GM12878 (cell line): ENCODE measurements around the gene TP53RK. TPM values are rescaled to one million over a fixed set of nuclear protein-coding genes. Genes with fewer than 3 reads are reported as not detected.

Experiments
- ATAC-seq: fragments of 200-7000 bp; cut with Tn5 transposase; 3 replicates; pipeline ENCODE4 v1.9.1; 2020; ENCODE audit warnings: mild to moderate bottlenecking, moderate library complexity
- BruUV-seq: library from RNA; stranded (reverse); fragments of 400-500 nt; replicated peaks from 2 replicates; lab custom pipeline; 2021; lab: Mats Ljungman, UMichigan
- CTCF ChIA-PET: fragments of 300-600 bp; sonication (Branson Sonifier 250); formaldehyde crosslinking; extraction: SDS; loops from one replicate; lab custom pipeline; 2021; ENCODE audit warnings: inconsistent platforms; lab: Yijun Ruan, JAX
- POLR2A ChIA-PET: fragments of 350-600 bp; formaldehyde crosslinking; extraction: SDS; loops from one replicate; lab custom pipeline; 2021; ENCODE audit warnings: inconsistent platforms; lab: Charles Lee
- RAD21 ChIA-PET: fragments of 300-600 bp; sonication (Branson Sonifier 250); formaldehyde crosslinking; loops from one replicate; lab custom pipeline; 2023; ENCODE audit warnings: antibody characterized with exemption; ENCODE audit not compliant: unreplicated experiment; lab: Charles Lee
- SMC1A ChIA-PET: fragments of 300-600 bp; sonication (Branson Sonifier 250); formaldehyde crosslinking; loops from one replicate; lab custom pipeline; 2023; ENCODE audit not compliant: unreplicated experiment, uncharacterized antibody; lab: Charles Lee
- DNase-seq: peaks from one replicate; pipeline ENCODE4 v3.0.0-alpha.2; 2011; ENCODE audit warnings: low read depth, low spot score
- FAIRE-seq: peaks from 3 replicates; lab custom pipeline; 2011; peaks lifted over from hg19 to GRCh38; lab: Jason Lieb, UNC
- H2AFZ ChIP-seq: 2 replicates; pipeline ENCODE4 v1.6.0; 2011; ENCODE audit warnings: low read depth, low read length, control low read depth; ENCODE audit not compliant: control insufficient read depth
- H3K27ac ChIP-seq: 2 replicates; pipeline ENCODE4 v1.5.1; 2011; ENCODE audit warnings: control low read depth; ENCODE audit not compliant: control insufficient read depth, insufficient read depth
- H3K27me3 ChIP-seq, 2 experiments: replicated peaks in 1 of 2; 2 replicates each; pipeline versions ENCODE4 v1.6.0 to v1.6.1; 2011; ENCODE audit warnings: low read length in 1 of 2; ENCODE audit not compliant: control insufficient read depth in 2 of 2, insufficient read depth in 2 of 2
- H3K36me3 ChIP-seq, 2 experiments: 2 replicates each; pipeline ENCODE4 v1.5.1; 2011; ENCODE audit warnings: low read length in 1 of 2; ENCODE audit not compliant: control insufficient read depth in 2 of 2, insufficient read depth in 2 of 2
- H3K4me1 ChIP-seq: 2 replicates; pipeline ENCODE4 v1.6.1; 2011; ENCODE audit warnings: mild to moderate bottlenecking, low read length, moderate library complexity, mixed read lengths; ENCODE audit not compliant: control insufficient read depth, insufficient read depth
- H3K4me2 ChIP-seq: 2 replicates; pipeline ENCODE4 v1.6.0; 2011; ENCODE audit warnings: control low read depth; ENCODE audit not compliant: control insufficient read depth, insufficient read depth
- H3K4me3 ChIP-seq: fragments of 200-600 bp; sonication (generic); 2 replicates; pipeline ENCODE4 v1.5.1; 2016
- H3K79me2 ChIP-seq: 2 replicates; pipeline ENCODE4 v1.6.0; 2011; ENCODE audit warnings: low read length; ENCODE audit not compliant: control insufficient read depth, insufficient read depth
- H3K9ac ChIP-seq: 2 replicates; pipeline ENCODE4 v1.8.0; 2011; ENCODE audit warnings: low read length, control low read depth, mixed read lengths; ENCODE audit not compliant: control insufficient read depth, insufficient read depth
- H3K9me3 ChIP-seq: replicated peaks from 3 replicates; pipeline ENCODE4 v1.5.1; 2011; ENCODE audit warnings: mild to moderate bottlenecking, low read length; ENCODE audit not compliant: control insufficient read depth, insufficient read depth
- H4K20me1 ChIP-seq: 2 replicates; pipeline ENCODE4 v1.6.0; 2011; ENCODE audit not compliant: control insufficient read depth, insufficient read depth
- CHD4 ChIP-seq: fragments of 200-600 bp; sonication (generic); IDR thresholded peaks from 2 replicates; pipeline ENCODE4 v1.6.1; 2016; ENCODE audit warnings: mild to moderate bottlenecking
- KDM1A ChIP-seq: fragments of 200-600 bp; sonication (generic); IDR thresholded peaks from 2 replicates; pipeline ENCODE4 v1.6.1; 2016; ENCODE audit warnings: borderline replicate concordance
- MEF2B ChIP-seq: fragments of 450-650 bp; IDR thresholded peaks from 2 replicates; pipeline ENCODE4 v1.6.1; 2018; ENCODE audit warnings: mild to moderate bottlenecking, moderate library complexity; ENCODE audit not compliant: partially characterized antibody, poor library complexity, severe bottlenecking
- RUNX3 ChIP-seq: IDR thresholded peaks from 2 replicates; pipeline ENCODE4 v1.6.1; 2012; ENCODE audit warnings: low read length, inconsistent platforms
- STAT3 ChIP-seq: IDR thresholded peaks from 2 replicates; pipeline ENCODE4 v1.6.1; 2011; ENCODE audit warnings: low read depth, low read length, improper control_type of control experiment
- TCF12 ChIP-seq: IDR thresholded peaks from 2 replicates; pipeline ENCODE4 v1.6.1; 2011; ENCODE audit warnings: low read depth, mild to moderate bottlenecking, low read length
- YY1 ChIP-seq: IDR thresholded peaks from 2 replicates; pipeline ENCODE4 v1.6.1; 2011; ENCODE audit warnings: low read depth, mild to moderate bottlenecking, low read length
- WGBS: methylation state at CpG from one replicate; pipeline ENCODE4 v1.1.6; 2016; ENCODE audit warnings: low lambda C conversion rate; ENCODE audit not compliant: insufficient replicate concordance, insufficient coverage; ENCODE audit errors: missing lambda C conversion rate; 5-methylcytosine and 5-hydroxymethylcytosine counted together
- in situ Hi-C: fragments of 300-500 bp; cut with MboI; formaldehyde crosslinking; loops from 9 replicates; pipeline ENCODE4 v1.14.3; 2018; ENCODE audit warnings: mixed read lengths
- intact Hi-C: fragments of 100-400 bp; cut with micrococcal nuclease; formaldehyde crosslinking; loops from one replicate; pipeline ENCODE4 v1.14.2; 2022; ENCODE audit not compliant: unreplicated experiment
- polyA plus RNA-seq, 11 experiments: library from polyadenylated mRNA; depleted of rRNA in 4 of 11; unstranded in 6 of 11; stranded (reverse) in 5 of 11; fragments of >200 nt; fragmentation: Nextera tagmentation in 4 of 11; fragmentation: Illumina TruSeq in 1 of 11; extraction: Ambion mirVana in 4 of 11; extraction: Trizol in 1 of 11; gene quantifications; 1 replicate in 1 of 11; 2 replicates in 10 of 11; pipeline versions ENCODE4 v1.2.1 to v1.2.3, GENCODE V29; 2011 to 2016; ENCODE audit warnings: inconsistent platforms in 2 of 11, missing spikeins in 2 of 11, low read depth in 1 of 11
- total RNA-seq, 4 experiments: library from RNA; depleted of rRNA in 3 of 4; stranded (reverse); fragments of >200 nt in 3 of 4; fragmentation: Illumina TruSeq in 1 of 4; extraction: Trizol in 1 of 4; gene quantifications; 2 replicates each; pipeline versions ENCODE4 v1.2.1 to v1.2.3, GENCODE V29; 2013 to 2021
- TF ChIP-seq, protein P1 (sequence below): fragments of 450-650 bp; formaldehyde crosslinking; IDR thresholded peaks from 2 replicates; pipeline ENCODE4 v1.4.0; 2020; ENCODE audit warnings: mild to moderate bottlenecking, moderate library complexity
- TF ChIP-seq, protein P2 (sequence below): fragments of 150-350 bp; IDR thresholded peaks from 2 replicates; pipeline ENCODE4 v1.6.1; 2014; ENCODE audit warnings: mild to moderate bottlenecking, low read depth, low read length
- TF ChIP-seq, protein P3 (sequence below): IDR thresholded peaks from 2 replicates; pipeline ENCODE4 v1.6.1; 2011; ENCODE audit warnings: borderline replicate concordance, low read depth, mild to moderate bottlenecking, moderate library complexity, mixed read lengths, low read length; ENCODE audit not compliant: insufficient read depth; ENCODE audit errors: extremely low read length
- TF ChIP-seq, protein P4 (sequence below): IDR thresholded peaks from 2 replicates; pipeline ENCODE4 v1.6.1; 2012; ENCODE audit warnings: low read length, inconsistent platforms

Gene TP53RK
- total and polyA plus RNA-seq, 10 of the 15 experiments (the other 5 are each of a cell fraction or from before 2014, with no cell fraction given), result 3.8 to 23.1 (median 16.1) TPM

DNA sequence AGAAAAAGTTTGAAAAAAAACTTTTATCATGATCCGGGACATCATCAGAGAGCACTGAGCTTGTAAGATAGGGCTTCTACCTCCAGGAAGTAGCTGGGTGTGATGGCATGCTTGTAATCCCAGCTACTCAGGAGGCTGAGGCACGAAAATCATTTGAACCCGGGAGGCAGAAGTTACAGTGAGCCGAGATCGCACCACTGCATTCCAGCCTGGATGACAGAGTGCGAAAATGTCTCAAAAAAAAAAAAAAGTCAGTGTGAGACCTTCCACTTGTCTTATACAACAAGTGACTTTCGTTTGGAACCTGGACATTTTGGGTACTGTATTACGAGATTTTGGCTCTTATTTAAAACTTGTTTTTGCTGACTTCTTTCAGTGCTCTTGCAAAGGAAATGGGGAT lies 32.1 kb downstream of the TP53RK start:
- no peaks in the 10 kb centered on the region for H3K79me2 ChIP-seq
- no peak for TF ChIP-seq MEF2B
- TF ChIP-seq, protein P1, sequence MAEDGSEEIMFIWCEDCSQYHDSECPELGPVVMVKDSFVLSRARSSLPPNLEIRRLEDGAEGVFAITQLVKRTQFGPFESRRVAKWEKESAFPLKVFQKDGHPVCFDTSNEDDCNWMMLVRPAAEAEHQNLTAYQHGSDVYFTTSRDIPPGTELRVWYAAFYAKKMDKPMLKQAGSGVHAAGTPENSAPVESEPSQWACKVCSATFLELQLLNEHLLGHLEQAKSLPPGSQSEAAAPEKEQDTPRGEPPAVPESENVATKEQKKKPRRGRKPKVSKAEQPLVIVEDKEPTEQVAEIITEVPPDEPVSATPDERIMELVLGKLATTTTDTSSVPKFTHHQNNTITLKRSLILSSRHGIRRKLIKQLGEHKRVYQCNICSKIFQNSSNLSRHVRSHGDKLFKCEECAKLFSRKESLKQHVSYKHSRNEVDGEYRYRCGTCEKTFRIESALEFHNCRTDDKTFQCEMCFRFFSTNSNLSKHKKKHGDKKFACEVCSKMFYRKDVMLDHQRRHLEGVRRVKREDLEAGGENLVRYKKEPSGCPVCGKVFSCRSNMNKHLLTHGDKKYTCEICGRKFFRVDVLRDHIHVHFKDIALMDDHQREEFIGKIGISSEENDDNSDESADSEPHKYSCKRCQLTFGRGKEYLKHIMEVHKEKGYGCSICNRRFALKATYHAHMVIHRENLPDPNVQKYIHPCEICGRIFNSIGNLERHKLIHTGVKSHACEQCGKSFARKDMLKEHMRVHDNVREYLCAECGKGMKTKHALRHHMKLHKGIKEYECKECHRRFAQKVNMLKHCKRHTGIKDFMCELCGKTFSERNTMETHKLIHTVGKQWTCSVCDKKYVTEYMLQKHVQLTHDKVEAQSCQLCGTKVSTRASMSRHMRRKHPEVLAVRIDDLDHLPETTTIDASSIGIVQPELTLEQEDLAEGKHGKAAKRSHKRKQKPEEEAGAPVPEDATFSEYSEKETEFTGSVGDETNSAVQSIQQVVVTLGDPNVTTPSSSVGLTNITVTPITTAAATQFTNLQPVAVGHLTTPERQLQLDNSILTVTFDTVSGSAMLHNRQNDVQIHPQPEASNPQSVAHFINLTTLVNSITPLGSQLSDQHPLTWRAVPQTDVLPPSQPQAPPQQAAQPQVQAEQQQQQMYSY (CRISPR knock-in tag), result no peak
- no peak for TF ChIP-seq TCF12
- TF ChIP-seq, protein P2, sequence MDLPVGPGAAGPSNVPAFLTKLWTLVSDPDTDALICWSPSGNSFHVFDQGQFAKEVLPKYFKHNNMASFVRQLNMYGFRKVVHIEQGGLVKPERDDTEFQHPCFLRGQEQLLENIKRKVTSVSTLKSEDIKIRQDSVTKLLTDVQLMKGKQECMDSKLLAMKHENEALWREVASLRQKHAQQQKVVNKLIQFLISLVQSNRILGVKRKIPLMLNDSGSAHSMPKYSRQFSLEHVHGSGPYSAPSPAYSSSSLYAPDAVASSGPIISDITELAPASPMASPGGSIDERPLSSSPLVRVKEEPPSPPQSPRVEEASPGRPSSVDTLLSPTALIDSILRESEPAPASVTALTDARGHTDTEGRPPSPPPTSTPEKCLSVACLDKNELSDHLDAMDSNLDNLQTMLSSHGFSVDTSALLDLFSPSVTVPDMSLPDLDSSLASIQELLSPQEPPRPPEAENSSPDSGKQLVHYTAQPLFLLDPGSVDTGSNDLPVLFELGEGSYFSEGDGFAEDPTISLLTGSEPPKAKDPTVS, result no peak
- TF ChIP-seq STAT3, result no peak
- TF ChIP-seq YY1, result no peak
- no peak for TF ChIP-seq CHD4
- TF ChIP-seq, protein P3, sequence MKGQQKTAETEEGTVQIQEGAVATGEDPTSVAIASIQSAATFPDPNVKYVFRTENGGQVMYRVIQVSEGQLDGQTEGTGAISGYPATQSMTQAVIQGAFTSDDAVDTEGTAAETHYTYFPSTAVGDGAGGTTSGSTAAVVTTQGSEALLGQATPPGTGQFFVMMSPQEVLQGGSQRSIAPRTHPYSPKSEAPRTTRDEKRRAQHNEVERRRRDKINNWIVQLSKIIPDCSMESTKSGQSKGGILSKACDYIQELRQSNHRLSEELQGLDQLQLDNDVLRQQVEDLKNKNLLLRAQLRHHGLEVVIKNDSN, result no peak
- no peak for TF ChIP-seq RUNX3
- TF ChIP-seq, protein P4, sequence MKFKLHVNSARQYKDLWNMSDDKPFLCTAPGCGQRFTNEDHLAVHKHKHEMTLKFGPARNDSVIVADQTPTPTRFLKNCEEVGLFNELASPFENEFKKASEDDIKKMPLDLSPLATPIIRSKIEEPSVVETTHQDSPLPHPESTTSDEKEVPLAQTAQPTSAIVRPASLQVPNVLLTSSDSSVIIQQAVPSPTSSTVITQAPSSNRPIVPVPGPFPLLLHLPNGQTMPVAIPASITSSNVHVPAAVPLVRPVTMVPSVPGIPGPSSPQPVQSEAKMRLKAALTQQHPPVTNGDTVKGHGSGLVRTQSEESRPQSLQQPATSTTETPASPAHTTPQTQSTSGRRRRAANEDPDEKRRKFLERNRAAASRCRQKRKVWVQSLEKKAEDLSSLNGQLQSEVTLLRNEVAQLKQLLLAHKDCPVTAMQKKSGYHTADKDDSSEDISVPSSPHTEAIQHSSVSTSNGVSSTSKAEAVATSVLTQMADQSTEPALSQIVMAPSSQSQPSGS, result no peak
- TF ChIP-seq KDM1A, result no peak
- in situ Hi-C loops (no loop called here), intact Hi-C loops (no loop called here)
- WGBS, result 42% methylated on average over 8 of the region's 8 CpGs
- ATAC-seq, result no peak
- no peak overlapping the region for H2AFZ ChIP-seq
- BruUV-seq, result no TSS peak
- CTCF ChIA-PET, result no interaction called here
- RAD21 ChIA-PET, result no interaction called here
- H3K27me3 ChIP-seq, result no peaks in the 10 kb centered on the region; a peak in 1 of 4 replicates
- H3K36me3 ChIP-seq, result no peaks in the 10 kb centered on the region
- FAIRE-seq, result no peak
- no peak for DNase-seq
- SMC1A ChIA-PET, result no interaction called here
- no peak overlapping the region for H3K27ac ChIP-seq
- no peaks in the 10 kb centered on the region for H4K20me1 ChIP-seq
- no peak overlapping the region for H3K4me2 ChIP-seq
- no peaks in the 10 kb centered on the region for H3K4me1 ChIP-seq
- POLR2A ChIA-PET, result no interaction called here
- no peak overlapping the region for H3K4me3 ChIP-seq
- no peaks in the 10 kb centered on the region for H3K9me3 ChIP-seq
- no peak overlapping the region for H3K9ac ChIP-seq
